K562 (cell line): ENCODE results near the gene CAPN2.

ENCODE experiments used
- GATA2 ChIP-seq: sonication (generic); formaldehyde crosslinking; IDR thresholded peaks from 2 replicates; pipeline ENCODE4 v1.4.0; 2020; ENCODE audit warnings: mild to moderate bottlenecking, missing genetic modification reagents
- TCF7L2 ChIP-seq: fragments of 150-350 bp; IDR thresholded peaks from 2 replicates; pipeline ENCODE4 v1.6.1; 2016; ENCODE audit warnings: low read depth, mild to moderate bottlenecking, low read length, moderate library complexity
- ZNF124 ChIP-seq: sonication (generic); formaldehyde crosslinking; IDR thresholded peaks from 2 replicates; pipeline ENCODE4 v1.8.1; 2022; ENCODE audit warnings: missing genetic modification reagents
- ZNF143 ChIP-seq: sonication (generic); formaldehyde crosslinking; IDR thresholded peaks from 2 replicates; pipeline ENCODE4 v1.9.0; 2022; ENCODE audit warnings: mild to moderate bottlenecking, missing genetic modification reagents

DNA sequence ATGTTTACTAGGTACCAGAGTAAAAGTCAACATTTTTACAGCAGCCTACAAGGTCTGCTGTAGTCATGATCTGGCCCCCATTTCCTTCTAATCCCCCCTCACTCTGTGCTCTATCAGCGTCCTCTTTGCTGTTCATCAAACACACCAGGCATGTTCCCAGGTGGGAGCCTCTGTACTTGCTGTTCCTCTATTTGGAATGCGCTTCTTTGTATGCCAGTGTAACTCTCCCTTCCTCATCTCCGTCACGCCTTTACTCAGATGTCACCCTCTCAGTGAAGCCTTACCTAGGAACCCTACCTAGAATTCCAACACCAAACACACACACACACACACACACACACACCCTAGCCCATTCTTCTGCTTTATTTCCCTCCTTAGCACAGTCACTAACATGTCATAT is 112.4 kb downstream of the CAPN2 start:
- TF ChIP-seq ZNF143 (no peak), TCF7L2 (no peak), GATA2 (no peak), ZNF124 (CRISPR knock-in tag) (no peak)
